ENCODE measurements around the gene NLGN3. TPM values are rescaled to one million over a fixed set of nuclear protein-coding genes. Genes with fewer than 3 reads are reported as not detected.

The NLGN3 gene
- polyA plus RNA-seq, 1 experiment = 0.27 TPM

GRCh38 chrX:71131510-71131909, 13.1 kb upstream of the NLGN3 start:
- no peak overlapping the region for H3K4me3 ChIP-seq (ENCODE audit: low read depth, low read length)
- ChIA-PET CTCF (interaction anchor here (0.9 to 3.9 kb wide), 4 partner anchors 11 to 161 kb away, joined by 3 to 19 read pairs (median 4); no protein-coding TSS in a partner anchor), POLR2A (no interaction called here)
- DNase-seq (ENCODE audit: low read depth) = no peak
- no peak for TF ChIP-seq CTCF (IDR thresholded peaks at IDR 0.05; ENCODE audit: insufficient read depth, low read depth, low read length)
- peaks cover 22% of the 10 kb centered on the region for H3K36me3 ChIP-seq (ENCODE audit: control insufficient read depth, insufficient read depth, low read length)
- H3K27me3 ChIP-seq (ENCODE audit: control insufficient read depth, insufficient read depth, low read length) = no peaks in the 10 kb centered on the region

GRCh38 chrX:71140440-71140839, 4.2 kb upstream of the NLGN3 start:
- no peak for TF ChIP-seq CTCF (IDR thresholded peaks at IDR 0.05; ENCODE audit: insufficient read depth, low read depth, low read length)
- H3K36me3 ChIP-seq (ENCODE audit: control insufficient read depth, insufficient read depth, low read length) = peaks cover 7% of the 10 kb centered on the region; the same call in 1 of the 2 replicates
- ChIA-PET CTCF (no interaction called here), POLR2A (no interaction called here)
- no peaks in the 10 kb centered on the region for H3K27me3 ChIP-seq (ENCODE audit: control insufficient read depth, insufficient read depth, low read length)
- no peak overlapping the region for H3K4me3 ChIP-seq (ENCODE audit: low read depth, low read length)
- no peak for DNase-seq (ENCODE audit: low read depth)

GRCh38 chrX:71143508-71143907, 1.1 kb upstream of the NLGN3 start:
- POLR2A ChIA-PET = no interaction called here
- CTCF ChIA-PET = interaction anchor here (0.9 kb wide), 1 partner anchor 35 kb away, joined by 3 read pairs; no protein-coding TSS in a partner anchor
- H3K4me3 ChIP-seq (ENCODE audit: low read depth, low read length) = no peak overlapping the region
- peaks cover 3% of the 10 kb centered on the region; the same call in 1 of the 2 replicates for H3K36me3 ChIP-seq (ENCODE audit: control insufficient read depth, insufficient read depth, low read length)
- TF ChIP-seq CTCF (IDR thresholded peaks at IDR 0.05; ENCODE audit: insufficient read depth, low read depth, low read length) = no peak
- no peak for DNase-seq (ENCODE audit: low read depth)
- H3K27me3 ChIP-seq (ENCODE audit: control insufficient read depth, insufficient read depth, low read length) = no peaks in the 10 kb centered on the region

- Histone ChIP-seq H3K4me3 (ENCODE audit: low read depth, low read length) (no peak overlapping the region), H3K27me3 (ENCODE audit: control insufficient read depth, insufficient read depth, low read length) (no peaks in the 10 kb centered on the region), H3K36me3 (ENCODE audit: control insufficient read depth, insufficient read depth, low read length) (no peaks in the 10 kb centered on the region)
- ChIA-PET CTCF (interaction anchor here (1.6 kb wide), 1 partner anchor 30 kb away, joined by 3 read pairs; the partner anchor contains the start of gene MED12), POLR2A (no interaction called here)
- DNase-seq (ENCODE audit: low read depth) = no peak
- TF ChIP-seq CTCF (IDR thresholded peaks at IDR 0.05; ENCODE audit: insufficient read depth, low read depth, low read length) = no peak
These were observed 3.0 kb downstream of the NLGN3 start for GRCh38 chrX:71147496-71148277.

- POLR2A ChIA-PET = no interaction called here
- H3K36me3 ChIP-seq (ENCODE audit: control insufficient read depth, insufficient read depth, low read length) = no peaks in the 10 kb centered on the region
- TF ChIP-seq CTCF (IDR thresholded peaks at IDR 0.05; ENCODE audit: insufficient read depth, low read depth, low read length) = no peak
- no peaks in the 10 kb centered on the region for H3K27me3 ChIP-seq (ENCODE audit: control insufficient read depth, insufficient read depth, low read length)
- CTCF ChIA-PET = interaction anchor here (1.6 kb wide), 1 partner anchor 30 kb away, joined by 3 read pairs; the partner anchor contains the start of gene MED12
- no peak for DNase-seq (ENCODE audit: low read depth)
- no peak overlapping the region for H3K4me3 ChIP-seq (ENCODE audit: low read depth, low read length)
These were observed 3.6 kb downstream of the NLGN3 start for GRCh38 chrX:71148278-71148663.
